ENCODE data around the gene DCANP1.

DCANP1 gene

DNA sequence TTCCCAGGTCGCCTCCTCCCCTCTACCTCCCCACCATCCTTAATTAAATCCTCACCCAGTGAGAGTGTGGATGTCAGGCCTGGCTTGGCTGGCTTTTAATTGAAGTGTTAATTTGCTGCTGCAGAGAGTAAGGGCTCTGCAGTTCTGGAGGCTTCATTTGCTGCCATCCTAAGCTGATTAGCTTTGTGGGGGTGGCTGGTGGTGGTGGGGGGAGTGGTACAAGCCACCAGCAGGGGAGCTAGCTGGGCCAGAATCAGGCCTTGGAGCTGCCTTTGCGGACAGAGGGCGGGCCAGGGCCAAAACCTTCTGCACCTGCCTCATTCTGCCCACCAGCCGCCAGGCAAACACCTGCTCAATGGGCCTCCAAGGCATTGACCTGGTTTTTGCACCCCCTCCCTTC lies 31.8 kb upstream of the DCANP1 start:
- H3K4me3 ChIP-seq (ENCODE audit: low read depth, low read length) = no peak overlapping the region
- H3K36me3 ChIP-seq (ENCODE audit: insufficient read depth, low read length) = no peaks in the 10 kb centered on the region
- no peak overlapping the region for H3K27ac ChIP-seq (ENCODE audit: low read depth, low read length)
- H3K79me2 ChIP-seq (ENCODE audit: control insufficient read depth, insufficient read depth, low read length, unreplicated experiment) = no peaks in the 10 kb centered on the region
- peaks cover 22% of the 10 kb centered on the region for H3K27me3 ChIP-seq (ENCODE audit: insufficient read depth, low read length)
- no peaks in the 10 kb centered on the region for H3K4me1 ChIP-seq (ENCODE audit: control insufficient read depth, insufficient read depth, low read length, unreplicated experiment)
- H2AFZ ChIP-seq (ENCODE audit: low read length, unreplicated experiment) = no peak overlapping the region

DNA sequence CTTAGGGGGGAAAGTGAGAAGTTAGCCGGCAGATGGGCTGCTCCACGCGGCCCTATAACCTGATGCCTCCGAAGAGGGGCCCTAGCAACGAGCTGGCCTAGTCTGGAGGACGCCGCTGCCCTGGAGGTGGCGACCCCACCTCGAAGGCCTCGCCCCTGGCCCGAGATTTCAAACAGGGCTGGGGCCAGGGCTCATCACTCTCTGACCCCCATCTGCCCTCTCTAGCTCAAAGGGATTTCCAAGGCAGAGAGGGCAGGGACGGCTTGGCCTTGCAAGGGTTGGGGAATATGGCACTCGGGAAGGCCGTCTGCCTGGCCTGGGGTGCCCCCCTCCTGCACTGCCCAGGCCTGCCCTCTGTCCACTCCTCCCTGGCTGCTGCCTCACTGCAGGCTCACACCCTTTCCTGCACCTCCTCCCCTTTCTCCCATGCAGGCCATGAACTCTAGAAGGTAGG lies 30.5 kb upstream of the DCANP1 start:
- no peaks in the 10 kb centered on the region for H3K36me3 ChIP-seq (ENCODE audit: insufficient read depth, low read length)

DNA sequence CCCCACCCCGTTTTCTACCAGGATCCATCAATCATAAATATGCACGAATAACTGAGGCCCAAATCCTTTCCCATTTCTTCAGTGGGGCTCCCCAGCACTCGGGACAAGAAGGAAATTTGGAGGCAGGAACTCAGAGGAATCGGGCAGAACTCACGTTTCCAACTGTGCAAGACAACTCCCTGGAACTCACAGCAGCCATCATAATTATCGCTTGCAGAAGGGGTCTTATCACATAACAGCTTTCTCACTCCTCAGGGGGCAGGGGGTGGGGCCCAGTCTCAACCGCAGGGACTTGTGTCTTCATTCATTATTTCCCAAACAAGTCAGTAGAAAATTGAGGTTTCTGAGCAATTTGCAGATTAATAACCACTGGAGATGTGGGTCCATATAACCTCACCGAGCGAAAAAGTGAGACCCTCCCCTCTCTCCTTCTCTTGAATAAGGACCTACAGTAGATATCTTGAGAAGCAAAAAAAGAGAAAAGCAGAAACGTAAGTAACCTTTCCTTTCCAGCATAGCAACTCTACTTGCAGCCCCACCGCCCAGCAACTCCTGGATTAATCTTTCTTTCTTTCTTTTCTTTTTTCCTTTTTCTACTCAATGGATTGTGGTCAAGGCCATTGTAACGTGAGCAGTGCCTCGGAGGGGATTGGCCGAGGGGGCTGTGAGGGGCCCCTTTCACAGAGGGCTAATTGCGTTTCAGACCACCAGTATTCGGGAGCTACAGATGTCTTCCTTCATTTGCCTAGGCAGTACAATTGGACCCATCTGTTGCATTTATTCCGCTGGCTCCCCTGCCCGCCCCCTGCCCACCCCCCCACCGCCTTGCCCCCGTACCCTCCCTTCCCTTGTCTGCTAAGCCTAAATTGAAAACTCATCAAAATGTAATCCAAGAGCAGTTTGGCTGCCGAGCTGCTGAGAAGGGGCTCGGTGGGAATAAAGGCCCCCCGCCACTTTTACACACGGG lies 29.8 kb upstream of the DCANP1 start:
- Histone ChIP-seq H3K27me3 (ENCODE audit: insufficient read depth, low read length) (peaks cover 29% of the 10 kb centered on the region), H3K36me3 (ENCODE audit: insufficient read depth, low read length) (no peaks in the 10 kb centered on the region), H3K4me1 (ENCODE audit: control insufficient read depth, insufficient read depth, low read length, unreplicated experiment) (no peaks in the 10 kb centered on the region), H3K4me3 (ENCODE audit: low read depth, low read length) (no peak overlapping the region), H3K79me2 (ENCODE audit: control insufficient read depth, insufficient read depth, low read length, unreplicated experiment) (no peaks in the 10 kb centered on the region), H2AFZ (ENCODE audit: low read length, unreplicated experiment) (no peak overlapping the region), H3K27ac (ENCODE audit: low read depth, low read length) (no peak overlapping the region)

More for the DNA sequence above, 30.5 kb upstream of the DCANP1 start:
- no peak overlapping the region for H3K4me3 ChIP-seq (ENCODE audit: low read depth, low read length)
- no peaks in the 10 kb centered on the region for H3K4me1 ChIP-seq (ENCODE audit: control insufficient read depth, insufficient read depth, low read length, unreplicated experiment)
- H2AFZ ChIP-seq (ENCODE audit: low read length, unreplicated experiment) = no peak overlapping the region
- H3K27me3 ChIP-seq (ENCODE audit: insufficient read depth, low read length) = peaks cover 29% of the 10 kb centered on the region
- H3K27ac ChIP-seq (ENCODE audit: low read depth, low read length) = no peak overlapping the region
- no peaks in the 10 kb centered on the region for H3K79me2 ChIP-seq (ENCODE audit: control insufficient read depth, insufficient read depth, low read length, unreplicated experiment)

DNA sequence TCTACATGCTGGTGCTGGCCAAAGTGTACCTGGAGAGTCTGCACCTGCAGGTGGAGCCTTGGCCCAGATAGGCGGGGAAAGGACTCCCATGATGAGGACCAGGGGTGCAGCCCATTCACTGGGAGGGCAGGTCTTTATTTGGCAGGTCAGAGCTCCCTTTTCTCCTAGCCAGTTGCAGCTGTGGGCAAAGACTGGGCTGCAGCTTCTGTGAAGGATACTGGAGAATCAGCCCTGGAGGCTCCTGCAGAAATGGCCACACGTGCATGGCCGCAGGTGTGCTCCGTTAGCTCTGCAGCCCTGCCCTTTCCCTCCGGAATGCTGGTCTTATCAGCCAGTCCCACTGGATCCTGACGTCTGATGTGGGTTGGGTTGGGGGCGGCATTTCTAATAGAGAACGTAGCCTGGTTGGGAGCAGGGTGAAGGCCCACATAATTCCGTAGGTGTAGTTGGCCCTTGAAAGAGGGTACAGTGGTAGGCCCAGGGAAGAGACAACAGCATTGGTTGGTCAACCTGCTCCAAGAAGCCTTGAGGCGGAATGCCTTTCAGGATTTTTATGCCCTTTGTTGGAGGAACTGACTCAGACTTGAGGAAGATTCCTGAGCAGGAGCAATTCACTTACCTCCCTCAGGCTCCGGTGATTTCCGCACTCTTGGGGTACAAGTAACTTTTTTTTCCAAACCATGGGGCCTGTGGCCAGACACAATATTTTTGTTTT lies 27.0 kb upstream of the DCANP1 start:
- Histone ChIP-seq H3K27me3 (ENCODE audit: insufficient read depth, low read length) (peaks cover 33% of the 10 kb centered on the region), H3K4me1 (ENCODE audit: control insufficient read depth, insufficient read depth, low read length, unreplicated experiment) (no peaks in the 10 kb centered on the region), H2AFZ (ENCODE audit: low read length, unreplicated experiment) (no peak overlapping the region)

DNA sequence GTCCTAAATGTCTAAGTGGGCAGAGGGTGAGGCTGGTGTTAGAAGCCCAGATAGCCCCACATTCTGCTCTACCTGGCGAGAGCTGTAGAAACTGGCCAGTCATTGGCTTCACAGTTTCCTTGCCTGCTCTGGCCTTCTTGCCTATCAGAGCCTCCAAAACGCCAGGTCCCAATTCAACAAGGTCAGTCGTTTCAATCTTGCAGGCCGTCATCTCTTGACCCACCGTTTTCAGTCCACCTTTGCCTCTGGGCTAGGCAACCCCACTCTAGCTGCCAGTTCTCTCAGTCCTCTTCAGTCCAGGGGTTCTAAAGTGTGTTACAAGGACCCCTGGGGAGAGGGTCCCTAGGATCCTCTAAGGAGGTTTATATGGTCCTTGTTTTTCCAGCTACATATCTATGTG lies 25.0 kb upstream of the DCANP1 start:
- no peak overlapping the region for H2AFZ ChIP-seq (ENCODE audit: low read length, unreplicated experiment)
- H3K79me2 ChIP-seq (ENCODE audit: control insufficient read depth, insufficient read depth, low read length, unreplicated experiment) = no peaks in the 10 kb centered on the region
- H3K4me1 ChIP-seq (ENCODE audit: control insufficient read depth, insufficient read depth, low read length, unreplicated experiment) = no peaks in the 10 kb centered on the region
- no peak overlapping the region for H3K27ac ChIP-seq (ENCODE audit: low read depth, low read length)
- H3K36me3 ChIP-seq (ENCODE audit: insufficient read depth, low read length) = no peaks in the 10 kb centered on the region
- H3K27me3 ChIP-seq (ENCODE audit: insufficient read depth, low read length) = peaks cover 33% of the 10 kb centered on the region
- H3K4me3 ChIP-seq (ENCODE audit: low read depth, low read length) = no peak overlapping the region

More for the DNA sequence above, 27.0 kb upstream of the DCANP1 start:
- no peak overlapping the region for H3K27ac ChIP-seq (ENCODE audit: low read depth, low read length)
- no peaks in the 10 kb centered on the region for H3K79me2 ChIP-seq (ENCODE audit: control insufficient read depth, insufficient read depth, low read length, unreplicated experiment)
- H3K4me3 ChIP-seq (ENCODE audit: low read depth, low read length) = no peak overlapping the region
- no peaks in the 10 kb centered on the region for H3K36me3 ChIP-seq (ENCODE audit: insufficient read depth, low read length)

DNA sequence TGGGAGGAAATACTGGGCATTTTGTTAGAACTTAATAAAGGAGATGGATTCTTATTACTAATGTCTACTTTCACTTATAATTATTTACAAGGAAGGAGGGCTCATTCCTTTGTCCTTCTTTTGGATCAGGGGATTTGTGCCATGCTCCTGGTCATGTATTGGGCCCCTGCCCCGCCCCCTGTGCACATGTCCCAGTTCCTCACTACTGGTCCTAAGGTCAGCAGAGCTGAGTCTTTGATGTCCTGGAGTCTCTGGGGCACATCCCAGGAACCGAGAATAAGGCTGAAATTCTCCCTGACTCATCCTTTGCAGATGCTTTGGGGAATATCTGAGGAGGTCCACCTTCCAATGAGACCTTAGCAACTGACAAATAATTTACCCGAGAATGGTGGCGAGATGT lies 24.6 kb upstream of the DCANP1 start:
- H2AFZ ChIP-seq (ENCODE audit: low read length, unreplicated experiment) = no peak overlapping the region

DNA sequence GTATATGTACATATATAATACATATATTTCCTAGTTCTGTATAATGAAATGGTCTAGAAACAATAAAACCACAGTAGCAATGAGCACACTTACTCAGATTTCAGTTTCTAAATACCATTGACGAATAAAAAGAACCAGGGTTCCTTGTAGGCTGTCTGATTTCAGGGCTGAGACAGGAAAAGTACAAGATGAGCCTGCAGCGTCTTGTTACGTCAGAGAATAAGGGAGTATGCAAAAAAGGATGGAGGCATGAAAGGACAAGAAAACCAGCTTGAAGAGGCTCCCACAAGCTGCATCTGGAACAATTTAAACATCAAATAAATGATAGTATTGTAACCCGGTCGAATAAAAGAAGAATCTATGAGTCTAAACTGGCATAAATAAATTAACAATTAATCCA lies 22.8 kb upstream of the DCANP1 start:
- no peak overlapping the region for H3K4me3 ChIP-seq (ENCODE audit: low read depth, low read length)
- H3K4me1 ChIP-seq (ENCODE audit: control insufficient read depth, insufficient read depth, low read length, unreplicated experiment) = no peaks in the 10 kb centered on the region
- H2AFZ ChIP-seq (ENCODE audit: low read length, unreplicated experiment) = no peak overlapping the region
- no peaks in the 10 kb centered on the region for H3K79me2 ChIP-seq (ENCODE audit: control insufficient read depth, insufficient read depth, low read length, unreplicated experiment)
- no peaks in the 10 kb centered on the region for H3K36me3 ChIP-seq (ENCODE audit: insufficient read depth, low read length)
- H3K27me3 ChIP-seq (ENCODE audit: insufficient read depth, low read length) = peaks cover 26% of the 10 kb centered on the region
- no peak overlapping the region for H3K27ac ChIP-seq (ENCODE audit: low read depth, low read length)

More for the DNA sequence above, 24.6 kb upstream of the DCANP1 start:
- H3K36me3 ChIP-seq (ENCODE audit: insufficient read depth, low read length) = no peaks in the 10 kb centered on the region
- H3K4me1 ChIP-seq (ENCODE audit: control insufficient read depth, insufficient read depth, low read length, unreplicated experiment) = no peaks in the 10 kb centered on the region
- H3K27ac ChIP-seq (ENCODE audit: low read depth, low read length) = no peak overlapping the region
- H3K27me3 ChIP-seq (ENCODE audit: insufficient read depth, low read length) = peaks cover 29% of the 10 kb centered on the region
- H3K4me3 ChIP-seq (ENCODE audit: low read depth, low read length) = no peak overlapping the region
- no peaks in the 10 kb centered on the region for H3K79me2 ChIP-seq (ENCODE audit: control insufficient read depth, insufficient read depth, low read length, unreplicated experiment)

DNA sequence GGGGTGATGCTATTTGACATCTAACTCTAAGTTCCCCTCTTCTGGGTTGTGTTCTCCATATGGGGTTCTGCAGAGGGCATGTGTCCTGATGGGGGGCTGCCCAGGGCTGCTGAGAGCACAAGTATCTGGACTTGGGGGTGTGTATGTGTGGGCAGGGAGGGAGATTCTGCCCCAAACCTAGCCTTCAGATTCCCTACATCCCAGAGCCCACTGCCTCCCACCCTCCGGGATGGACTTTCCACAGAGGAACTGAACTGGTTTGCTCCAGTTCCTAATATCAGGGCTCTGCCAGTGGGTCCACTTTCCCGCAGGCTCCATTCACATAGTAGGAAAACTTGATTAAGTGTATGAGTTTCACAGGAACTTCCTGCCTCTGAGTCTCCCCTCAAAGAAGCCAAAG lies 21.4 kb upstream of the DCANP1 start:
- no peak overlapping the region for H3K27ac ChIP-seq (ENCODE audit: low read depth, low read length)
- H3K79me2 ChIP-seq (ENCODE audit: control insufficient read depth, insufficient read depth, low read length, unreplicated experiment) = no peaks in the 10 kb centered on the region
- peaks cover 15% of the 10 kb centered on the region for H3K27me3 ChIP-seq (ENCODE audit: insufficient read depth, low read length)
- no peak overlapping the region for H2AFZ ChIP-seq (ENCODE audit: low read length, unreplicated experiment)
- H3K4me1 ChIP-seq (ENCODE audit: control insufficient read depth, insufficient read depth, low read length, unreplicated experiment) = no peaks in the 10 kb centered on the region
- H3K4me3 ChIP-seq (ENCODE audit: low read depth, low read length) = no peak overlapping the region
- H3K36me3 ChIP-seq (ENCODE audit: insufficient read depth, low read length) = no peaks in the 10 kb centered on the region

DNA sequence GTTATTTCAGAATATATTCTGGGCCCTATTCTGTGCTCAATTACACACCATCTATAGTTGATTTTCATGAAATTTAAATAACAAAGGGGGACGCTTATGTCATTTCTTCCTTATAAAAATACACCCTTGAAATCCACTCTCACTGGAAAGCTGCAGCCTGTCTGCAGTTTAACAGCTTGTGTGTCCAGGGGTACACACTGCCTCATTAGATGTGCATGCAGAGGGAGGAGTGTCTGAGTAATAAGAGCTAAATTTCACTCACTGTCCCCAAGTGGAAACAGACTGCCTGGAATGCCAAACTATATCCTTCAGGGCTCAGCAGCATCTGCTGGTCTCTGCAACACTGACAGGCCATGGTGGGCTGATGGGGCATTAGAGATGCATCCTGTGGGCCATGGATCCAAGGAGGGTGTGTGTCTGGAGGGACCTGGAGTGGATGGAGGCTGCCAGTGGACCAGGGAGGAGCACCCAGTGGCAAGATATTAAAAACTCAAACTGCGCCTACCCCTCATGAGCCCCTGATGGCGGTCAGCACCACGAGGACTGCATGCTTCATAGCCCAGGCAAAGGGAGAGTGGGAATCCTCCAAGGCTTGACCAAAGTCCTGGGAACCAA lies 20.8 kb upstream of the DCANP1 start:
- no peaks in the 10 kb centered on the region for H3K36me3 ChIP-seq (ENCODE audit: insufficient read depth, low read length)
- H2AFZ ChIP-seq (ENCODE audit: low read length, unreplicated experiment) = no peak overlapping the region
- no peak overlapping the region for H3K27ac ChIP-seq (ENCODE audit: low read depth, low read length)
- H3K4me3 ChIP-seq (ENCODE audit: low read depth, low read length) = no peak overlapping the region
- H3K27me3 ChIP-seq (ENCODE audit: insufficient read depth, low read length) = peaks cover 11% of the 10 kb centered on the region
- H3K4me1 ChIP-seq (ENCODE audit: control insufficient read depth, insufficient read depth, low read length, unreplicated experiment) = no peaks in the 10 kb centered on the region
- no peaks in the 10 kb centered on the region for H3K79me2 ChIP-seq (ENCODE audit: control insufficient read depth, insufficient read depth, low read length, unreplicated experiment)

DNA sequence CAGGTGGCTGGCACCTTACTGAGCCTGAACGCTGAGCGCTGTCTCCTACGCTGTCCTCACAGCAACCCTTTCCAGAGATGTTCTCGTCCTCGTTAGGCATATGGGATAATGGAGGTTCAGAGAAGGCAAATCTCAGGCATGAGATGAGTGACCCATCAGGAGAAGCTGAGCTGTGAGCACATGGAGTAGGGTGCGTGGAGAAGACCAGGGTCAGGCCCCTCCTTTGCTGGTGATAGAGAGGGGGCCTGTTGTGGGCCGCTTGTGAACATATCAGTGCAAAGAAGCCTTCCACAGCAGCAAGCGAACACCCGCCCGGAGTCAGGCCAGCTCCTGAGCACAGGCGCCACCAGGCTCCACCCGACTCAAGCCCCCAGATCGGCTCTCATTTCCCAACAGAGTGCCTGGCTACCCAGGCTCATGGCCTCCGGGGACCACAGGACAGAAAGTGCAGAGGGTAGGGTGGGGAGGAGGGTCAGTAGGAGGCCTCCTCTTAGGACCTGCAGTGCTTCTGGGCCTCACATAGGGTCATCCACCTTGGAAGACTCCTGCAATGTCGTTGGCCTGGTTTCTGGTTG lies 20.0 kb upstream of the DCANP1 start:
- peaks cover 11% of the 10 kb centered on the region for H3K27me3 ChIP-seq (ENCODE audit: insufficient read depth, low read length)
- H3K79me2 ChIP-seq (ENCODE audit: control insufficient read depth, insufficient read depth, low read length, unreplicated experiment) = no peaks in the 10 kb centered on the region
- no peak overlapping the region for H2AFZ ChIP-seq (ENCODE audit: low read length, unreplicated experiment)
- no peaks in the 10 kb centered on the region for H3K36me3 ChIP-seq (ENCODE audit: insufficient read depth, low read length)
- H3K4me3 ChIP-seq (ENCODE audit: low read depth, low read length) = no peak overlapping the region
- no peak overlapping the region for H3K27ac ChIP-seq (ENCODE audit: low read depth, low read length)
- no peaks in the 10 kb centered on the region for H3K4me1 ChIP-seq (ENCODE audit: control insufficient read depth, insufficient read depth, low read length, unreplicated experiment)

Data from ACC112 (cell line).